ENCODE data around the gene VWDE.

DNA sequence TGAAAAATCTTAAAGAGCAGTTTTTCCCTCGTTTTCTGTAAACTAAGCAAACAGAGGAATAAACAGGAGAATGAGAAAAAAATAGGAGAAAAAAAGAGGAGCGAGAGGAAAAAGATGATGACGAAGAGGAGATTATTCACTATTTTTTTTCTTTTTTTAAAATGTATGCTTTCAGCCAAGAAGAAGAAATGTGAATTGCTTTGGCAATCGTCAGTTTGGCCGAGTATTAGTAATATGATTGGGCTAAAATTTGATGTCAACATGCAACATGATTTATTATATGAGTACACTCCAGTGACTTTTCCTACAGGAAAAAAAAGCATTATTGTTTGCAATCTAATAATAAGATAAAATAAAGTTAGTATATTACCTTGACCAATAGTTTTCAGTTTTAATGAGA is 26.3 kb downstream of the VWDE start:
- TF ChIP-seq, protein P1, sequence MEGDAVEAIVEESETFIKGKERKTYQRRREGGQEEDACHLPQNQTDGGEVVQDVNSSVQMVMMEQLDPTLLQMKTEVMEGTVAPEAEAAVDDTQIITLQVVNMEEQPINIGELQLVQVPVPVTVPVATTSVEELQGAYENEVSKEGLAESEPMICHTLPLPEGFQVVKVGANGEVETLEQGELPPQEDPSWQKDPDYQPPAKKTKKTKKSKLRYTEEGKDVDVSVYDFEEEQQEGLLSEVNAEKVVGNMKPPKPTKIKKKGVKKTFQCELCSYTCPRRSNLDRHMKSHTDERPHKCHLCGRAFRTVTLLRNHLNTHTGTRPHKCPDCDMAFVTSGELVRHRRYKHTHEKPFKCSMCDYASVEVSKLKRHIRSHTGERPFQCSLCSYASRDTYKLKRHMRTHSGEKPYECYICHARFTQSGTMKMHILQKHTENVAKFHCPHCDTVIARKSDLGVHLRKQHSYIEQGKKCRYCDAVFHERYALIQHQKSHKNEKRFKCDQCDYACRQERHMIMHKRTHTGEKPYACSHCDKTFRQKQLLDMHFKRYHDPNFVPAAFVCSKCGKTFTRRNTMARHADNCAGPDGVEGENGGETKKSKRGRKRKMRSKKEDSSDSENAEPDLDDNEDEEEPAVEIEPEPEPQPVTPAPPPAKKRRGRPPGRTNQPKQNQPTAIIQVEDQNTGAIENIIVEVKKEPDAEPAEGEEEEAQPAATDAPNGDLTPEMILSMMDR (IDR thresholded peaks at IDR 0.05), result no peak
- no peak for TF ChIP-seq ZFX (IDR thresholded peaks at IDR 0.05; ENCODE audit: borderline replicate concordance)

Data from 22Rv1 (cell line).